Measurements from ENCODE around the gene SYTL4. TPM values are rescaled to one million over a fixed set of nuclear protein-coding genes. Genes with fewer than 3 reads are reported as not detected.

The SYTL4 gene
- polyA plus RNA-seq, 2 of the 4 experiments (the other 2 are of a cell fraction): 3.3 to 3.9 TPM

- H3K4me2 ChIP-seq: no peak overlapping the region
- no peaks in the 10 kb centered on the region for H3K4me1 ChIP-seq
- no peak overlapping the region for H3K4me3 ChIP-seq
- ChIA-PET POLR2A (no interaction called here), CTCF (interaction anchor here (1.3 to 16.2 kb wide), 7 partner anchors 13 to 615 kb away, joined by 3 to 187 read pairs (median 19); partner anchors contain the start of gene TSPAN6)
- no peak for TF ChIP-seq CBX2 (IDR thresholded peaks at IDR 0.05; ENCODE audit: borderline replicate concordance, low read depth)
- no peak for TF ChIP-seq SMC3 (IDR thresholded peaks at IDR 0.05)
- no peak for TF ChIP-seq ZNF302 (CRISPR knock-in tag; IDR thresholded peaks at IDR 0.05)
- no peak for TF ChIP-seq GATA3 (IDR thresholded peaks at IDR 0.05; ENCODE audit: borderline replicate concordance)
- no peak for TF ChIP-seq CEBPB (IDR thresholded peaks at IDR 0.05)
- TF ChIP-seq CHD2 (IDR thresholded peaks at IDR 0.05; ENCODE audit: low read length, partially characterized antibody): no peak
- no peak for TF ChIP-seq NPAS2 (CRISPR knock-in tag; IDR thresholded peaks at IDR 0.05; ENCODE audit: borderline replicate concordance)
- no peak for TF ChIP-seq ELK1 (IDR thresholded peaks at IDR 0.05; ENCODE audit: low read depth, low read length)
- no peak for TF ChIP-seq NFE2L2 (conservative IDR thresholded peaks at IDR 0.05; ENCODE audit: low read length)
- TF ChIP-seq POLR2AphosphoS2 (conservative IDR thresholded peaks at IDR 0.05; ENCODE audit: low read length): no peak
- no peak for TF ChIP-seq HOXB5 (CRISPR knock-in tag; IDR thresholded peaks at IDR 0.05)
- no peak for TF ChIP-seq HMGXB4 (CRISPR knock-in tag; IDR thresholded peaks at IDR 0.05; ENCODE audit: borderline replicate concordance)
- no peak for TF ChIP-seq HOXA7 (CRISPR knock-in tag; IDR thresholded peaks at IDR 0.05)
- no peak for TF ChIP-seq REST (IDR thresholded peaks at IDR 0.05)
- no peak for TF ChIP-seq HEYL (CRISPR knock-in tag; IDR thresholded peaks at IDR 0.05)
- no peaks in the 10 kb centered on the region for H3K9me3 ChIP-seq
- ATAC-seq: no peak
- no peak for DNase-seq (ENCODE audit: low read depth in 1 of 2, low spot score in 1 of 2)
- WGBS (ENCODE audit: missing lambda C conversion rate): 94% methylated on average over 3 of the region's 3 CpGs
- H3K27ac ChIP-seq: no peak overlapping the region
- no peak for FAIRE-seq
Measured at GRCh38 chrX:100672966-100673365, 59.0 kb downstream of the SYTL4 start.

- H3K27ac ChIP-seq: no peak overlapping the region
- no peak overlapping the region for H3K4me3 ChIP-seq
- POLR2A ChIA-PET: no interaction called here
- H3K9me3 ChIP-seq: no peaks in the 10 kb centered on the region
- CTCF ChIA-PET: interaction anchor here (0.7 to 2.5 kb wide), 4 partner anchors 7 to 105 kb away, joined by 3 to 15 read pairs (median 4); no protein-coding TSS in a partner anchor
- 61% methylated on average over 2 of the region's 2 CpGs for WGBS (ENCODE audit: missing lambda C conversion rate)
- H3K4me1 ChIP-seq: no peaks in the 10 kb centered on the region
- no peak overlapping the region for H3K4me2 ChIP-seq
- DNase-seq (ENCODE audit: low read depth in 1 of 2, low spot score in 1 of 2) (no peak), FAIRE-seq (no peak), ATAC-seq (no peak)
- TF ChIP-seq EHMT2 (IDR thresholded peaks at IDR 0.05; ENCODE audit: low read depth) (no peak), ATOH8 (CRISPR knock-in tag; IDR thresholded peaks at IDR 0.05; ENCODE audit: low read depth) (no peak), PHF8 (IDR thresholded peaks at IDR 0.05; ENCODE audit: borderline replicate concordance, low read depth) (no peak), HOXB13 (CRISPR knock-in tag; IDR thresholded peaks at IDR 0.05; ENCODE audit: low read depth) (no peak), ESRRA (IDR thresholded peaks at IDR 0.05; ENCODE audit: borderline replicate concordance, low read length) (no peak), ELK1 (IDR thresholded peaks at IDR 0.05; ENCODE audit: low read depth, low read length) (no peak), REST (IDR thresholded peaks at IDR 0.05) (no peak), E2F6 (IDR thresholded peaks at IDR 0.05; ENCODE audit: borderline replicate concordance, low read depth) (no peak)
Measured at GRCh38 chrX:100663642-100664041, 68.3 kb downstream of the SYTL4 start.
